Heart right ventricle (tissue), 16 donors: ENCODE results near the gene GZMM. TPM values are rescaled to one million over a fixed set of nuclear protein-coding genes. Genes with fewer than 3 reads are reported as not detected.

Source experiments
- ATAC-seq, 8 donors: fragments of 200-7000 bp; cut with Tn5 transposase; one replicate each; pipeline ENCODE4 v1.9.1; 2020; ENCODE audit warnings: mild to moderate bottlenecking in 8 of 8, moderate library complexity in 8 of 8, moderate number of reproducible peaks in 1 of 8
- DNase-seq, 2 donors: peaks; one replicate each; pipeline ENCODE4 v3.0.0-alpha.2; 2020
- H3K27ac ChIP-seq, 10 donors: fragments of 200-600 bp; sonication (generic) in 2 of 10; one replicate each; pipeline versions ENCODE4 v1.5.0 to v1.8.0; 2020 to 2022; ENCODE audit warnings: mild to moderate bottlenecking in 3 of 10
- H3K27me3 ChIP-seq, 7 donors: fragments of 200-600 bp; one replicate each; pipeline ENCODE4 v1.8.0; 2021 to 2022; ENCODE audit warnings: mild to moderate bottlenecking in 2 of 7
- H3K36me3 ChIP-seq, 9 donors: fragments of 200-600 bp; sonication (generic) in 1 of 9; one replicate each; pipeline versions ENCODE4 v1.5.0 to v1.8.0; 2020 to 2022; ENCODE audit warnings: mild to moderate bottlenecking in 2 of 9
- H3K4me1 ChIP-seq, 9 donors: fragments of 200-600 bp; sonication (generic) in 1 of 9; one replicate each; pipeline versions ENCODE4 v1.5.0 to v1.8.0; 2020 to 2022; ENCODE audit warnings: mild to moderate bottlenecking in 4 of 9
- H3K4me3 ChIP-seq, 10 donors: fragments of 200-600 bp; sonication (generic) in 2 of 10; one replicate each; pipeline versions ENCODE4 v1.5.0 to v1.8.0; 2020 to 2022; ENCODE audit warnings: mild to moderate bottlenecking in 7 of 10, moderate library complexity in 2 of 10
- H3K9me3 ChIP-seq, 11 donors: fragments of 200-600 bp in 10 of 11; sonication (generic) in 2 of 11; one replicate each; pipeline versions ENCODE4 v1.5.0 to v1.8.0; 2013 to 2022; ENCODE audit warnings: mild to moderate bottlenecking in 2 of 11, control low read depth in 1 of 11, moderate library complexity in 1 of 11
- WGBS, 2 donors: extraction: QIAGEN DNeasy Blood & Tissue Kit; methylation state at CpG; one replicate each; pipeline ENCODE4 v1.1.7; 2013; ENCODE audit warnings: inconsistent platforms in 1 of 2; 5-methylcytosine and 5-hydroxymethylcytosine counted together
- intact Hi-C, 10 donors: fragments of 100-400 bp; cut with DNase I; formaldehyde crosslinking; loops; one replicate each; pipeline versions ENCODE4 v1.11.1 to v1.14.2; 2022
- polyA plus RNA-seq, 2 donors: library from polyadenylated mRNA; stranded (reverse); fragments of 200-250 nt; gene quantifications; one replicate each; pipeline ENCODE4 v1.2.3, GENCODE V29; 2013
- total RNA-seq, 10 donors: library from RNA; stranded (reverse); fragmentation: NEBNext Ultra II Directional in 3 of 10; extraction: Animal tissue kit (Norgen Biotek cat#: 25700) in 3 of 10; gene quantifications; one replicate each; pipeline versions ENCODE4 v1.2.1 to v1.2.4, GENCODE V29; 2021 to 2023
- TF ChIP-seq, protein P1 (sequence below), 9 donors: fragments of 200-600 bp; sonication (generic) in 2 of 9; IDR thresholded peaks; one replicate each; pipeline versions ENCODE4 v1.5.0 to v1.8.0; 2021 to 2022; ENCODE audit warnings: antibody characterized with exemption in 9 of 9, mild to moderate bottlenecking in 5 of 9, moderate library complexity in 1 of 9
- donor health status: Arrhythmogenic right ventricular cardiomyopathy.
- donor health status: ischemic (EF 13 %, LVEDD 7.1; RV severe dilation, severe dysfunction).
- donor health status: healthy with polysubstance abuse.
- donor health status: DM: no; HTN: yes; CAD: no.
- donor health status: DM: no; HTN: no; CAD: no.
- donor health status: ischemic (EF 25% LVEDD 6.9; RV normal size, moderate dysfunction).
- donor health status: ischemic (EF 25% LVEDD 5.7; RV mildly dilated, moderate dysfunction).
- donor health status: healthy.
- donor health status: DM: yes; HTN: yes; CAD: no.
- donor health status: Ischemic cardiomyopathy.
- donor health status: ischemic (EF 35%, LVEDD 5.7; RV mildly dilated, moderate dysfunction).
- donor health status: nonischemic (EF 11% LVEDD 7.7; RV severe dilation, severe dysfunction).
- donor health status: DM: yes; HTN: yes; CAD: no.
- donor health status: PGD.
- donor health status: ischemic (EF 29% LVEDD 5.4; RV normal size, mild dysfunction).
- donor health status: nonischemic (EF 23%, LVEDD 6.1; RV moderate dilation, normal function).

GZMM gene
- total and polyA plus RNA-seq, 12 donors = 0.25 to 2.7 (median 0.44) TPM; not detected in 7

- TF ChIP-seq, protein P1, sequence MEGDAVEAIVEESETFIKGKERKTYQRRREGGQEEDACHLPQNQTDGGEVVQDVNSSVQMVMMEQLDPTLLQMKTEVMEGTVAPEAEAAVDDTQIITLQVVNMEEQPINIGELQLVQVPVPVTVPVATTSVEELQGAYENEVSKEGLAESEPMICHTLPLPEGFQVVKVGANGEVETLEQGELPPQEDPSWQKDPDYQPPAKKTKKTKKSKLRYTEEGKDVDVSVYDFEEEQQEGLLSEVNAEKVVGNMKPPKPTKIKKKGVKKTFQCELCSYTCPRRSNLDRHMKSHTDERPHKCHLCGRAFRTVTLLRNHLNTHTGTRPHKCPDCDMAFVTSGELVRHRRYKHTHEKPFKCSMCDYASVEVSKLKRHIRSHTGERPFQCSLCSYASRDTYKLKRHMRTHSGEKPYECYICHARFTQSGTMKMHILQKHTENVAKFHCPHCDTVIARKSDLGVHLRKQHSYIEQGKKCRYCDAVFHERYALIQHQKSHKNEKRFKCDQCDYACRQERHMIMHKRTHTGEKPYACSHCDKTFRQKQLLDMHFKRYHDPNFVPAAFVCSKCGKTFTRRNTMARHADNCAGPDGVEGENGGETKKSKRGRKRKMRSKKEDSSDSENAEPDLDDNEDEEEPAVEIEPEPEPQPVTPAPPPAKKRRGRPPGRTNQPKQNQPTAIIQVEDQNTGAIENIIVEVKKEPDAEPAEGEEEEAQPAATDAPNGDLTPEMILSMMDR (IDR thresholded peaks at IDR 0.05) = no peak
- no peak for ATAC-seq
- intact Hi-C loops = loop anchor here in 1 of 10 donors (10.0 kb wide), 1 partner anchor 143 kb away; no protein-coding TSS in a partner anchor
- no peaks in the 10 kb centered on the region for H3K36me3 ChIP-seq
- DNase-seq = no peak
- H3K4me1 ChIP-seq = peaks cover 3 to 28% (median 17%) of the 10 kb centered on the region in 9 donors
- 79 to 82% methylated on average over 19 of the region's 19 CpGs for WGBS, 2 donors
- no peak overlapping the region for H3K27ac ChIP-seq
- peaks cover 27 to 60% (median 50%) of the 10 kb centered on the region in 7 donors for H3K27me3 ChIP-seq
- H3K4me3 ChIP-seq = no peak overlapping the region
- H3K9me3 ChIP-seq = no peaks in the 10 kb centered on the region
These were observed 48.2 kb downstream of the GZMM start for GRCh38 chr19:592101-592500.

DNA sequence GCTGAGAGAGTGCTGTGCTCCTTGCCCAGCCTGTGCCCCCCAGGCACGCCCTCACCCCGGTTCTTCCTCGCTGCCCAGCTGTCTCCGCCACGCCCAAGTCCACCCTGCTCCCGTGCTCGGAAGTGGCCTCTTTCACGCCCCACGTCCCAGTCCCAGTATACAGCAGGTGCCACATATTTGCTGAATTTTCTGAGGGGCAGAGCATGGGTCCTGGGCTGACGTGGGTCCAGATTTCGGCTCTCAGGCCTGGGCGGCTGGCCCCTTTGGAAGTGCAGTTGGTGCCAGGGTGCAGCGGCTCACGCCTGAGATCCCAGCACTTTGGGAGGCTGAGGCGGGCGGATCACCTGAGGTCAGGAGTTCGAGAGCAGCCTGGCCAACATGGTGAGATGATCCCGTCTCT is 49.2 kb downstream of the GZMM start:
- H3K4me1 ChIP-seq = peaks cover 3 to 24% (median 14%) of the 10 kb centered on the region in 9 donors
- intact Hi-C loops = loop anchor here in 1 of 10 donors (10.0 kb wide), 1 partner anchor 142 kb away; no protein-coding TSS in a partner anchor
- DNase-seq = no peak
- no peak overlapping the region for H3K27ac ChIP-seq
- H3K9me3 ChIP-seq = no peaks in the 10 kb centered on the region
- H3K4me3 ChIP-seq = no peak overlapping the region
- WGBS, 2 donors = 79 to 88% methylated on average over 18 of the region's 18 CpGs
- no peak for ATAC-seq
- peaks cover 27 to 53% (median 42%) of the 10 kb centered on the region in 7 donors for H3K27me3 ChIP-seq
- no peaks in the 10 kb centered on the region for H3K36me3 ChIP-seq
- TF ChIP-seq, protein P1 (IDR thresholded peaks at IDR 0.05) = no peak

- H3K4me3 ChIP-seq = no peak overlapping the region
- H3K36me3 ChIP-seq = no peaks in the 10 kb centered on the region
- 67 to 73% methylated on average over 9 of the region's 9 CpGs for WGBS, 2 donors
- peaks cover 26 to 48% (median 38%) of the 10 kb centered on the region in 7 donors for H3K27me3 ChIP-seq
- DNase-seq = no peak
- no peak overlapping the region for H3K27ac ChIP-seq
- no peaks in the 10 kb centered on the region for H3K9me3 ChIP-seq
- TF ChIP-seq, protein P1 (IDR thresholded peaks at IDR 0.05) = no peak
- intact Hi-C loops = loop anchor here in 1 of 10 donors (10.0 kb wide), 1 partner anchor 141 kb away; no protein-coding TSS in a partner anchor
- ATAC-seq = no peak
- H3K4me1 ChIP-seq = peaks cover under 1 to 20% (median 9%) of the 10 kb centered on the region in 9 donors
These were observed 49.7 kb downstream of the GZMM start for GRCh38 chr19:593505-593904.

- intact Hi-C loops = loop anchor here in 1 of 10 donors (10.0 kb wide), 1 partner anchor 140 kb away; no protein-coding TSS in a partner anchor
- no peak for ATAC-seq
- peaks cover 0 to 11% (median 1%) of the 10 kb centered on the region in 9 donors for H3K4me1 ChIP-seq
- TF ChIP-seq, protein P1 (IDR thresholded peaks at IDR 0.05) = no peak
- no peaks in the 10 kb centered on the region for H3K36me3 ChIP-seq
- no peak overlapping the region for H3K4me3 ChIP-seq
- WGBS, 2 donors = 78 to 79% methylated on average over 24 of the region's 24 CpGs
- H3K9me3 ChIP-seq = no peaks in the 10 kb centered on the region
- H3K27ac ChIP-seq = no peak overlapping the region
- H3K27me3 ChIP-seq = peaks cover 17 to 40% (median 29%) of the 10 kb centered on the region in 7 donors
- no peak for DNase-seq
These were observed 50.5 kb downstream of the GZMM start for GRCh38 chr19:594265-594870.
